PFSK-1 (cell line): ENCODE results near the gene MED10.

ENCODE experiments used
- POLR2AphosphoS5 ChIP-seq: IDR thresholded peaks from 2 replicates; pipeline ENCODE4 v1.6.1; 2012; ENCODE audit warnings: low read depth, mild to moderate bottlenecking, control low read depth, low read length, moderate library complexity
- SIN3A ChIP-seq: IDR thresholded peaks from 2 replicates; pipeline ENCODE4 v1.6.1; 2012; ENCODE audit warnings: mild to moderate bottlenecking, low read length, moderate library complexity, borderline replicate concordance; ENCODE audit not compliant: insufficient read depth
- TAF1 ChIP-seq: IDR thresholded peaks from 2 replicates; pipeline ENCODE4 v1.6.1; 2012; ENCODE audit warnings: low read length, control low read depth, borderline replicate concordance; ENCODE audit not compliant: insufficient read depth

- no peak for TF ChIP-seq TAF1
- TF ChIP-seq POLR2AphosphoS5: no peak
- no peak for TF ChIP-seq SIN3A
Observed at GRCh38 chr5:6355294-6355693, 23.1 kb downstream of the MED10 start.
